Astrocyte of the spinal cord (primary cell): ENCODE measurements around the gene TFE3.

ENCODE experiments used
- DNase-seq: peaks from one replicate; pipeline ENCODE4 v3.0.0; 2011; ENCODE audit warnings: low read depth, low spot score
- H3K4me3 ChIP-seq: 2 replicates; pipeline ENCODE4 v1.5.1; 2011; ENCODE audit warnings: low read depth, mild to moderate bottlenecking, low read length, moderate library complexity
- in situ Hi-C: cut with HindIII; loops from 2 replicates; pipeline ENCODE4 v1.10.0; 2017; ENCODE audit warnings: low sequenced_read_pairs
- TF ChIP-seq, protein P1 (sequence below): IDR thresholded peaks from 2 replicates; pipeline ENCODE4 v1.5.1; 2012; ENCODE audit warnings: low read depth, mild to moderate bottlenecking, low read length, inconsistent platforms

TFE3 gene

DNA sequence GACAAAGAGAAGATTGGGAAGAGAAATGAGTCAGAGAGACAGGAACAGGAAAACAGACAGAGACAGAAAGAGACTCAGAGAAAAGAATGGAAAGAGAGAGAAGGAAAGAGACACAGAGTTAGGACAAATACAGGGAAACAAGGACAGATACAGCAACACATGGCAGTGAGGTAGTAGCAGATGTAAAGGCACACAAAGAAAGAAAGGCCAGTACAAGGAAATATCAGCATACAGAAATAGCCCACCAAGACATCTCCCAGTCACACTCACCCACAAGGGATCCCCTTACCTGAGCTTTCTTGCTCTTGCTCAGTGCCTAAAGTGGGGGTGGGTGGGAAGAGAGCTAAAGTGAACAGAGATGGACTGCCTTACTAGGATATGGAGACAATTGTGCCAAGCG, 45.3 kb downstream of the TFE3 start:
- no peak overlapping the region for H3K4me3 ChIP-seq
- in situ Hi-C loops, result no loop called here
- no peak for DNase-seq
- TF ChIP-seq, protein P1, sequence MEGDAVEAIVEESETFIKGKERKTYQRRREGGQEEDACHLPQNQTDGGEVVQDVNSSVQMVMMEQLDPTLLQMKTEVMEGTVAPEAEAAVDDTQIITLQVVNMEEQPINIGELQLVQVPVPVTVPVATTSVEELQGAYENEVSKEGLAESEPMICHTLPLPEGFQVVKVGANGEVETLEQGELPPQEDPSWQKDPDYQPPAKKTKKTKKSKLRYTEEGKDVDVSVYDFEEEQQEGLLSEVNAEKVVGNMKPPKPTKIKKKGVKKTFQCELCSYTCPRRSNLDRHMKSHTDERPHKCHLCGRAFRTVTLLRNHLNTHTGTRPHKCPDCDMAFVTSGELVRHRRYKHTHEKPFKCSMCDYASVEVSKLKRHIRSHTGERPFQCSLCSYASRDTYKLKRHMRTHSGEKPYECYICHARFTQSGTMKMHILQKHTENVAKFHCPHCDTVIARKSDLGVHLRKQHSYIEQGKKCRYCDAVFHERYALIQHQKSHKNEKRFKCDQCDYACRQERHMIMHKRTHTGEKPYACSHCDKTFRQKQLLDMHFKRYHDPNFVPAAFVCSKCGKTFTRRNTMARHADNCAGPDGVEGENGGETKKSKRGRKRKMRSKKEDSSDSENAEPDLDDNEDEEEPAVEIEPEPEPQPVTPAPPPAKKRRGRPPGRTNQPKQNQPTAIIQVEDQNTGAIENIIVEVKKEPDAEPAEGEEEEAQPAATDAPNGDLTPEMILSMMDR, result no peak

DNA sequence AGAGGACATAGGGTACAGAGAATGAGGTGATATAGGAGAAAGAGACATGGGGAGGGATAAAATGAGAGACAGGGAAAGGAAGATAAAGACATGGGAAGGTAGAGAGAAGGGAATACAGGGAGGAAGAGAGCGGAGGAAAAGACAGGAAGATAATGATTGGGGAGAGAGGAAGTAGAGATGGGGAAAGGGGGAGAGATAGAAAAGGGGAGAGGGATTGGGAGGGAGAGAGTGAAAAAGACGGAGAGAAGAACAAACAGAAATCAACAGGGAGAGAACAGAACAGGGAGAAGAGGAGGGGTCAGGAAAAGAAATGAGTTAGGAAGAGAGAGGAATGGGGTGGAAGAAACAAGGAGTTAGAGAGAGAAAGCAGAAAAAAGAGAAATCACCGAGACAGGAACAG, 45.7 kb downstream of the TFE3 start:
- no peak overlapping the region for H3K4me3 ChIP-seq
- in situ Hi-C loops, result no loop called here

DNA sequence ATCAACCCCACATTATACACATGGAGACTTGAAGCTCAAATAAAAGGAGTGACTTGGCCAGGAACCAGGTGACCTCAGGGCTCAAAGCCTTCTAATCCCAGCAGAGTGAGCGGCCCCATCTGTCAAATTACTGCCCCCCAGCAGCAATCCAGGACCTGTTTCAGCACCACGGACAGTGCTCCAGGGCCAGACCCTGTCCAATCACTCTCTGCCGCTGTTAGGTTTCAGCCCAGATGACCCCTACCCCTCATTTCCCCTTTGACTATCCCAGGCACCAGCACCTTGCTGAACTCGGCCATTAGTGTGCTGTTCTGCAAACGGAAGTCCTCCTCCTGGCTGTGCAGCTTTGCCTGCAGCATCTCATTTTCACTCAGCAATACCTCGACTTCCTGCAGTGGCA, 46.2 kb downstream of the TFE3 start:
- no peak for DNase-seq
- TF ChIP-seq, protein P1, result no peak
- in situ Hi-C loops, result no loop called here
- H3K4me3 ChIP-seq, result no peak overlapping the region

More for the DNA sequence above, 45.7 kb downstream of the TFE3 start:
- DNase-seq, result no peak
- TF ChIP-seq, protein P1, result no peak

DNA sequence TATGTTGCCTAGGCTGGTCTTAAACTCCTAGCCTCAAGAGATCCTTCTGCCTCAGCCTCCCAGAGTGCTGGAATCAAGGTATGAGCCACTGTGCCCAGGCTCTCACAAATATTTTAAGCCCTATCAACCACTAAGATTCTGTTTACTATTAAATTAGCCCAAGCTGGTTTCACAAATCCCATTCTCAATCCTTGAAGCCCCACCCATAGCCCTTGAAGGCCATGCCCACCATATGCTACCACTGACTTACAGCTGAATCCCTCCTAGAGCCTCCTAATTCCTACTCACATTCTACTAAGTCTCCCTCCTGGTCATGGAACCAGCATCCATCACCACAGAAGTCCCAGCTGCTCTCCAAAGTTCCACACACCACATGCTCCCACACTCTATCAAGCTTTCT, 50.8 kb downstream of the TFE3 start:
- no peak for DNase-seq
- no peak overlapping the region for H3K4me3 ChIP-seq
- TF ChIP-seq, protein P1, result no peak
- in situ Hi-C loops, result no loop called here

DNA sequence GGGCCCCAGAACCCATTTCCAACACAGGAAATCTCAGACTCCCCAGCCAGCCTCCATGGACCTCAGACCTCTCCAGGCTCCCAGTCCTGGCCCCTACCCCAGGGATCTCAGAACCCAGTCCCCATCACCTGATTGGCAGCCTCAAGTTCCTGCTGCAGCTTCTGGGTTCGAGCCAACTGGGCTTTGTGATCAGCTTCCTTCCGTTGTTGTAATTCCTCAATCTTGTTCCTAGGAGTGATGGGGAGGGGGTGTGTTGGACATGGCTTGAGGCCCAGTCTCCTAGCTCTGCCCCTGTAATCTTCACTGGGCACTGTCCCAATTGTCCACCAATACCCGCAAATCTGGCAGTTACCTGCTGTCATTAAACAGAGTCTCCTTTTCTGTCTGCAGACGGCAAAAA, 53.7 kb downstream of the TFE3 start:
- in situ Hi-C loops, result no loop called here
- DNase-seq, result no peak
- TF ChIP-seq, protein P1, result no peak
- no peak overlapping the region for H3K4me3 ChIP-seq

DNA sequence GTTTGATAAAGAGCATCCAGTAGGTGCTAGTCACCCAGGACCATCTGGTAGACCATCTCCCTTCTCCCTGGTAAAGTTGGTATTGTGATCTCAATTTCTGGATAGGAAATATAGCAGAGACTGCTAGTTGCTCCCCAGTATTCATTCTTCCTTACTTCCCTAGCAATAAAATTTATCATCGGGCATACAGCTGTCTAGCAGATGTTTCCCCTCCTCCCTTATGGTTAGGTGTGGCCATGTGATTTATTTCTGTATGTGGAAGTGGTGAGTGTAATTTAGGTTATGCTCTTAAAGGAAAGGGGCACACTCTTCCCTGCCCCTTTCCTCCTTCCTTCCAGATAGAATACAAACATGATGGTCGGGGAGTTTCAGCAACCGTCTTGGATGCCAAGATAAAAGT, 59.3 kb downstream of the TFE3 start:
- no peak overlapping the region for H3K4me3 ChIP-seq
- DNase-seq, result no peak
- in situ Hi-C loops, result no loop called here
- TF ChIP-seq, protein P1, result no peak

DNA sequence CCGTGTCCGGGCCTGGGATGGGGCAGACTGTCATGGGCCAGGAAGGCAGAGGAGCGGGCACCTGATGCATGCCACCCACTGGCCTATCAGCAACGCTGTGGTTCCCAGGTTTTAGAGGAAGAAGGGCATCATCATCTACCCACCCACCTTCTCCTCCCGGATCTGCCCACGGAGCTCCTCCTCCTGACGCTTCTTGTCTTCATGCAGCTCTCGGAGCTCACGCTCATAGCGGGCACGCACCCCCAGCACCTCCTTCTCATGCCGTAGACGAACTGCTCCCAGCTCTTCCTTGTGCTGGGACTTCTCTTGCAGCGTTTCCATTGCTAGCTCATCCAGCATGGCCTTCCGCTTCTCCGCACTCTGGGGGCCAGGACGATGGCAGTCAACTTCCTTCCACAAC, 60.1 kb downstream of the TFE3 start:
- DNase-seq, result no peak
- in situ Hi-C loops, result no loop called here
- H3K4me3 ChIP-seq, result no peak overlapping the region
- TF ChIP-seq, protein P1, result no peak
